NB4 (cell line): Measurements from ENCODE around the gene MAP4K4.
A peak's percentile ranks its signal among the peaks of the same experiment; 100 is the strongest.

Experiments used
- DNase-seq: peaks from one replicate; pipeline ENCODE4 v3.0.0; 2010; ENCODE audit warnings: low read depth
- H3K4me3 ChIP-seq: one replicate; pipeline ENCODE4 v1.5.1; 2011; ENCODE audit warnings: mild to moderate bottlenecking, low read depth, low read length, moderate library complexity
- CTCF ChIP-seq: IDR thresholded peaks from one replicate; pipeline ENCODE4 v1.5.1; 2012; ENCODE audit warnings: low read depth, low read length
- MAX ChIP-seq: IDR thresholded peaks from 2 replicates; pipeline ENCODE4 v1.6.1; 2011; ENCODE audit warnings: low read depth, low read length
- MYC ChIP-seq: IDR thresholded peaks from 2 replicates; pipeline ENCODE4 v1.6.1; 2011; ENCODE audit warnings: low read depth, low read length
- POLR2A ChIP-seq: IDR thresholded peaks from 2 replicates; pipeline ENCODE4 v1.6.1; 2011; ENCODE audit warnings: mild to moderate bottlenecking; ENCODE audit not compliant: insufficient read length; ENCODE audit errors: extremely low read depth

The MAP4K4 gene

GRCh38 chr2:101731221-101732054, 33.9 kb downstream of the MAP4K4 start:
- no peak for DNase-seq
- TF ChIP-seq MYC = no peak
- no peak for TF ChIP-seq CTCF
- no peak for TF ChIP-seq MAX
- no peak for TF ChIP-seq POLR2A
- H3K4me3 ChIP-seq = no peak overlapping the region

GRCh38 chr2:101732199-101732598, 34.7 kb downstream of the MAP4K4 start:
- no peak for TF ChIP-seq MAX
- TF ChIP-seq CTCF = no peak
- no peak for TF ChIP-seq POLR2A
- TF ChIP-seq MYC = no peak
- H3K4me3 ChIP-seq = no peak overlapping the region
- DNase-seq = peak; percentile 41

GRCh38 chr2:101732773-101733256, 35.3 kb downstream of the MAP4K4 start:
- DNase-seq = no peak
- no peak overlapping the region for H3K4me3 ChIP-seq
- TF ChIP-seq CTCF (no peak), POLR2A (no peak), MYC (no peak), MAX (no peak)

GRCh38 chr2:101733257-101733993, 35.9 kb downstream of the MAP4K4 start:
- no peak for DNase-seq

More at GRCh38 chr2:101733257-101733993, 35.9 kb downstream of the MAP4K4 start:
- TF ChIP-seq MYC (no peak), MAX (no peak), POLR2A (no peak), CTCF (no peak)
- H3K4me3 ChIP-seq = no peak overlapping the region
